GM21515 (cell line): ENCODE measurements around the gene RGS10.
"Not testable (repeated sequence)": the region's sequence is repeated elsewhere in the genome, so short reads cannot be mapped to it uniquely, and the experiment has no call there.

Experiments
- ATAC-seq: cut with Tn5 transposase; IDR thresholded peaks from one replicate; pipeline ENCODE4 v1.9.1; 2021; ENCODE audit not compliant: unreplicated experiment

Gene RGS10

GRCh38 chr10:119542357-119542987, at the start of gene RGS10:
TSS of gene RGS10 (minus strand) at chr10:119542719. CDS start at chr10:119542638, 81 bp downstream.
- ATAC-seq, result peak; percentile 72

- no peak for ATAC-seq
These were observed 45.6 kb upstream of the RGS10 start for GRCh38 chr10:119588071-119588470.

GRCh38 chr10:119578355-119578754, 35.8 kb upstream of the RGS10 start:
- no peak for ATAC-seq

GRCh38 chr10:119575991-119576390, 33.5 kb upstream of the RGS10 start:
- ATAC-seq, result no peak

- no peak for ATAC-seq
These were observed 33.0 kb upstream of the RGS10 start for GRCh38 chr10:119575506-119575905.

- no peak for ATAC-seq
These were observed 25.5 kb upstream of the RGS10 start for GRCh38 chr10:119567978-119568377.

- ATAC-seq, result no peak
These were observed 19.6 kb upstream of the RGS10 start for GRCh38 chr10:119562097-119562496.

GRCh38 chr10:119559511-119559910, 17.0 kb upstream of the RGS10 start:
- not testable (repeated sequence) for ATAC-seq

- ATAC-seq, result not testable (repeated sequence)
These were observed 13.6 kb upstream of the RGS10 start for GRCh38 chr10:119556081-119556480.

- no peak for ATAC-seq
These were observed 12.8 kb upstream of the RGS10 start for GRCh38 chr10:119555178-119555784.

- no peak for ATAC-seq
These were observed 8.3 kb upstream of the RGS10 start for GRCh38 chr10:119550827-119551226.

GRCh38 chr10:119549247-119549999, 6.9 kb upstream of the RGS10 start:
- no peak for ATAC-seq

GRCh38 chr10:119546009-119546408, 3.5 kb upstream of the RGS10 start:
- ATAC-seq, result no peak

- ATAC-seq, result no peak
These were observed 2.8 kb upstream of the RGS10 start for GRCh38 chr10:119545310-119545709.

GRCh38 chr10:119543814-119544642, 1.5 kb upstream of the RGS10 start:
- ATAC-seq, result no peak

- peak; percentile 41 for ATAC-seq
These were observed 682 bp upstream of the RGS10 start for GRCh38 chr10:119542988-119543813.

GRCh38 chr10:119541459-119542356, 811 bp downstream of the RGS10 start:
- no peak for ATAC-seq

GRCh38 chr10:119541046-119541445, 1.5 kb downstream of the RGS10 start:
- no peak for ATAC-seq

GRCh38 chr10:119540038-119540437, 2.5 kb downstream of the RGS10 start:
- ATAC-seq, result no peak
